Putamen (tissue), 1 donor: Measurements from ENCODE around the gene SCN2A.
A peak's percentile ranks its signal among the peaks of the same experiment; 100 is the strongest.

ENCODE experiments used
- DNase-seq: peaks from one replicate; pipeline ENCODE4 v3.0.0-alpha.2; 2016; ENCODE audit warnings: low spot score

SCN2A gene

GRCh38 chr2:165423081-165423480 lies 183.9 kb downstream of the SCN2A start:
- no peak for DNase-seq

GRCh38 chr2:165425556-165425955 lies 186.3 kb downstream of the SCN2A start:
- DNase-seq, result no peak

GRCh38 chr2:165427686-165428085 lies 188.5 kb downstream of the SCN2A start:
- DNase-seq, result no peak

- DNase-seq, result no peak
Observed at GRCh38 chr2:165428926-165429325, 189.7 kb downstream of the SCN2A start.

GRCh38 chr2:165431014-165431413 lies 191.8 kb downstream of the SCN2A start:
- DNase-seq, result no peak

GRCh38 chr2:165432234-165432966 lies 193.2 kb downstream of the SCN2A start:
- no peak for DNase-seq

GRCh38 chr2:165434865-165435496 lies 195.8 kb downstream of the SCN2A start:
- DNase-seq, result no peak

GRCh38 chr2:165435611-165436010 lies 196.4 kb downstream of the SCN2A start:
- no peak for DNase-seq

GRCh38 chr2:165436559-165436958 lies 197.3 kb downstream of the SCN2A start:
- DNase-seq, result no peak

GRCh38 chr2:165440367-165440766 lies 201.2 kb downstream of the SCN2A start:
- DNase-seq, result peak; percentile 23
